ENCODE results near the gene PTPRM. TPM values are rescaled to one million over a fixed set of nuclear protein-coding genes. Genes with fewer than 3 reads are reported as not detected.

The PTPRM gene
- total and polyA plus RNA-seq, 2 of the 8 experiments (the other 6 are each of a cell fraction or from before 2014, with no cell fraction given): 4.1 to 7.0 TPM

- no peak overlapping the region for H3K14ac ChIP-seq (ENCODE audit: insufficient read length)
- H3K79me1 ChIP-seq (ENCODE audit: low read depth, low read length): no peaks in the 10 kb centered on the region
- no peak overlapping the region for H3K56ac ChIP-seq (replicated peaks; ENCODE audit: insufficient read length, low read depth, low read length)
- H4K91ac ChIP-seq (replicated peaks; ENCODE audit: insufficient read length, low read length): no peak overlapping the region
- H2AK5ac ChIP-seq (ENCODE audit: low read depth, low read length): no peak overlapping the region
- 70% methylated on average over 7 of the region's 7 CpGs; no CpG with 5 or more reads in 1 of the 2 experiments for WGBS, 2 experiments (ENCODE audit: extremely low coverage in 1 of 2, insufficient coverage in 1 of 2, insufficient read length in 1 of 2, insufficient replicate concordance in 2 of 2, low coverage in 1 of 2, low lambda C conversion rate in 2 of 2, missing lambda C conversion rate in 1 of 2)
- POLR2A ChIA-PET (ENCODE audit: partially characterized antibody): interaction anchor here (1.2 kb wide), 1 partner anchor 21 kb away, joined by 3 read pairs; no protein-coding TSS in a partner anchor
- H4K5ac ChIP-seq (ENCODE audit: insufficient read length, low read depth, low read length): no peak overlapping the region
- no peak overlapping the region for H2BK5ac ChIP-seq (ENCODE audit: low read depth, low read length)
- H3K23ac ChIP-seq (ENCODE audit: insufficient read length): no peak overlapping the region
- CTCF ChIA-PET (ENCODE audit: partially characterized antibody): interaction anchor here (0.7 to 0.8 kb wide), 3 partner anchors 8 to 700 kb away, joined by 3 to 4 read pairs (median 3); no protein-coding TSS in a partner anchor
- no peak overlapping the region for H3K4ac ChIP-seq (replicated peaks; ENCODE audit: insufficient read length, low read depth, low read length)
- H2BK120ac ChIP-seq (replicated peaks; ENCODE audit: low read depth, low read length): no peak overlapping the region
- H2AFZ ChIP-seq (ENCODE audit: low read length): no peak overlapping the region
- DNase-seq (ENCODE audit: low read depth in 1 of 2, low spot score in 2 of 2) (no peak), FAIRE-seq (no peak)
- no peak overlapping the region for H3K27ac ChIP-seq (ENCODE audit: low read depth, low read length)
- TF ChIP-seq NANOG (IDR thresholded peaks at IDR 0.05; ENCODE audit: insufficient read depth, low read depth, low read length, poor library complexity, severe bottlenecking): no peak
- no peak for TF ChIP-seq FOSL1 (IDR thresholded peaks at IDR 0.05; ENCODE audit: insufficient read depth, low read depth, low read length)
- TF ChIP-seq TCF12 (IDR thresholded peaks at IDR 0.05; ENCODE audit: low read depth, low read length): no peak
- H3K36me3 ChIP-seq (ENCODE audit: control insufficient read depth in 2 of 4, insufficient read depth in 4 of 4, low read length in 3 of 4): no peaks in the 10 kb centered on the region
- no peaks in the 10 kb centered on the region for H3K23me2 ChIP-seq (ENCODE audit: low read depth, low read length)
- no peak overlapping the region for H3K4me2 ChIP-seq (ENCODE audit: insufficient read depth in 1 of 2, low read depth in 2 of 2, low read length in 2 of 2)
- no peaks in the 10 kb centered on the region for H3K4me1 ChIP-seq (replicated peaks in 1 of 4; ENCODE audit: control insufficient read depth in 3 of 4, insufficient read depth in 4 of 4, low read length in 3 of 4)
- H3K9me3 ChIP-seq (ENCODE audit: insufficient read depth in 2 of 2, low read depth in 1 of 2, low read length in 1 of 2): no peaks in the 10 kb centered on the region
- no peak overlapping the region for H3K9ac ChIP-seq (replicated peaks in 1 of 4; ENCODE audit: extremely low read depth in 1 of 4, low read depth in 3 of 4, low read length in 3 of 4)
- no peak overlapping the region for H2BK12ac ChIP-seq (ENCODE audit: low read depth, low read length)
- no peaks in the 10 kb centered on the region; a peak in 1 of 4 replicates for H3K79me2 ChIP-seq (ENCODE audit: control insufficient read depth in 1 of 2, insufficient read depth in 2 of 2, low read length in 2 of 2)
- no peaks in the 10 kb centered on the region for H3K27me3 ChIP-seq (replicated peaks in 1 of 4; ENCODE audit: control insufficient read depth in 3 of 4, extremely low read depth in 1 of 4, insufficient read depth in 3 of 4, low read length in 3 of 4)
- no peak overlapping the region for H3K4me3 ChIP-seq (ENCODE audit: extremely low read depth in 1 of 4, insufficient read depth in 2 of 4, low read depth in 3 of 4, low read length in 4 of 4)
- H4K8ac ChIP-seq (ENCODE audit: extremely low read depth, insufficient read depth, low read length): no peak overlapping the region
- H2BK15ac ChIP-seq (ENCODE audit: low read length): no peak overlapping the region
- peak overlapping the region; percentile 48; the same call in 1 of the 2 replicates for H3K18ac ChIP-seq (ENCODE audit: extremely low read depth, low read length)
- no peaks in the 10 kb centered on the region for H4K20me1 ChIP-seq (replicated peaks in 1 of 2; ENCODE audit: control insufficient read depth in 1 of 2, insufficient read depth in 2 of 2, low read length in 2 of 2)
- H2BK20ac ChIP-seq (ENCODE audit: low read length): no peak overlapping the region
Observed at GRCh38 chr18:7584646-7585275, 17.6 kb downstream of the PTPRM start.
